HEK293 (cell line): ENCODE results near the gene CCDC190.

Experiments used
- HOXD13 ChIP-seq: sonication (generic); formaldehyde crosslinking; IDR thresholded peaks from 2 replicates; pipeline ENCODE4 v1.8.0; 2022; ENCODE audit warnings: missing genetic modification reagents, borderline replicate concordance
- MEIS1 ChIP-seq: sonication (generic); formaldehyde crosslinking; IDR thresholded peaks from 2 replicates; pipeline ENCODE4 v1.8.1; 2022; ENCODE audit warnings: missing genetic modification reagents, mild to moderate bottlenecking, borderline replicate concordance
- MYNN ChIP-seq: fragments of 450-650 bp; formaldehyde crosslinking; IDR thresholded peaks from 2 replicates; pipeline ENCODE4 v1.5.1; 2016; ENCODE audit warnings: missing biosample characterization, missing genetic modification characterization, borderline replicate concordance
- ZNF10 ChIP-seq: fragments of 450-650 bp; formaldehyde crosslinking; IDR thresholded peaks from 2 replicates; pipeline ENCODE4 v1.5.1; 2017; ENCODE audit warnings: missing biosample characterization, missing genetic modification characterization
- ZNF138 ChIP-seq: fragments of 450-650 bp; formaldehyde crosslinking; IDR thresholded peaks from 2 replicates; pipeline ENCODE4 v1.5.1; 2016; ENCODE audit warnings: missing biosample characterization, missing genetic modification characterization, borderline replicate concordance
- ZNF24 ChIP-seq: fragments of 450-650 bp; formaldehyde crosslinking; IDR thresholded peaks from 2 replicates; pipeline ENCODE4 v1.5.1; 2016; ENCODE audit warnings: missing biosample characterization, missing genetic modification characterization
- ZNF549 ChIP-seq: fragments of 450-650 bp; IDR thresholded peaks from 2 replicates; pipeline ENCODE4 v1.5.1; 2018; ENCODE audit warnings: missing biosample characterization, missing genetic modification characterization, mild to moderate bottlenecking, inconsistent platforms, moderate library complexity
- ZNF621 ChIP-seq: fragments of 450-650 bp; formaldehyde crosslinking; IDR thresholded peaks from 2 replicates; pipeline ENCODE4 v1.5.1; 2017; ENCODE audit warnings: missing biosample characterization, missing genetic modification characterization
- ZNF629 ChIP-seq: fragments of 450-650 bp; formaldehyde crosslinking; IDR thresholded peaks from 2 replicates; pipeline ENCODE4 v1.5.1; 2017; ENCODE audit warnings: missing biosample characterization, missing genetic modification characterization
- ZNF768 ChIP-seq: fragments of 450-650 bp; formaldehyde crosslinking; IDR thresholded peaks from 2 replicates; pipeline ENCODE4 v1.5.1; 2018; ENCODE audit warnings: missing biosample characterization, mild to moderate bottlenecking, missing genetic modification characterization
- TF ChIP-seq, protein P1 (sequence below): fragments of 450-650 bp; formaldehyde crosslinking; IDR thresholded peaks from 2 replicates; pipeline ENCODE4 v1.5.1; 2016; ENCODE audit warnings: missing biosample characterization, missing genetic modification characterization
- TF ChIP-seq, protein P2 (sequence below): fragments of 450-650 bp; formaldehyde crosslinking; IDR thresholded peaks from 2 replicates; pipeline ENCODE4 v1.5.1; 2017; ENCODE audit warnings: missing biosample characterization, mild to moderate bottlenecking, missing genetic modification characterization, moderate library complexity
- TF ChIP-seq, protein P3 (sequence below): fragments of 450-650 bp; formaldehyde crosslinking; IDR thresholded peaks from 2 replicates; pipeline ENCODE4 v1.5.1; 2016; ENCODE audit warnings: missing biosample characterization, missing genetic modification characterization
- TF ChIP-seq, protein P4 (sequence below): fragments of 450-650 bp; formaldehyde crosslinking; IDR thresholded peaks from 2 replicates; pipeline ENCODE4 v1.5.1; 2016; ENCODE audit warnings: missing biosample characterization, missing genetic modification characterization

DNA sequence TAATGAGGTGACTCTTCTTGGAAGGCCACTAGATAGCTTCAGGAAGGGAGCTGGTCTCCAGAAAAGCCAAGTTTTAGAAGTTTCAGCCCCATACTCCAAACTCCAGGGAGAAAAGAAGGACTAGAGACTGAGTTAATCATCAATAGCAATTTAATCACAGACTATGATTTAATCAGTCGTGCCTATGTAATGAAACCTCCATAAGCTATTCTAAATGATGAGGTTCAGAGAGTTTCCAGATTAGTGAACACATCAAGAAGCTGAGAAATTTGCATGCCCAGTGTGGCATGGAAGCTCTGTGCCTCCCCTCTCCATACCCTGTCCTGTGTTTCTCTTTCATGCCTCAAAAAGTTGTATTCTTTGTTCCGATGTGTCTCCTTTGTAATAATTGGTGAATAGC, 49.2 kb upstream of the CCDC190 start:
- TF ChIP-seq, protein P1, sequence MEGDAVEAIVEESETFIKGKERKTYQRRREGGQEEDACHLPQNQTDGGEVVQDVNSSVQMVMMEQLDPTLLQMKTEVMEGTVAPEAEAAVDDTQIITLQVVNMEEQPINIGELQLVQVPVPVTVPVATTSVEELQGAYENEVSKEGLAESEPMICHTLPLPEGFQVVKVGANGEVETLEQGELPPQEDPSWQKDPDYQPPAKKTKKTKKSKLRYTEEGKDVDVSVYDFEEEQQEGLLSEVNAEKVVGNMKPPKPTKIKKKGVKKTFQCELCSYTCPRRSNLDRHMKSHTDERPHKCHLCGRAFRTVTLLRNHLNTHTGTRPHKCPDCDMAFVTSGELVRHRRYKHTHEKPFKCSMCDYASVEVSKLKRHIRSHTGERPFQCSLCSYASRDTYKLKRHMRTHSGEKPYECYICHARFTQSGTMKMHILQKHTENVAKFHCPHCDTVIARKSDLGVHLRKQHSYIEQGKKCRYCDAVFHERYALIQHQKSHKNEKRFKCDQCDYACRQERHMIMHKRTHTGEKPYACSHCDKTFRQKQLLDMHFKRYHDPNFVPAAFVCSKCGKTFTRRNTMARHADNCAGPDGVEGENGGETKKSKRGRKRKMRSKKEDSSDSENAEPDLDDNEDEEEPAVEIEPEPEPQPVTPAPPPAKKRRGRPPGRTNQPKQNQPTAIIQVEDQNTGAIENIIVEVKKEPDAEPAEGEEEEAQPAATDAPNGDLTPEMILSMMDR (tag by site-specific recombination) = no peak
- TF ChIP-seq ZNF768 (tag by site-specific recombination) (no peak), ZNF621 (tag by site-specific recombination) (no peak), MEIS1 (CRISPR knock-in tag) (no peak), ZNF549 (tag by site-specific recombination) (no peak), MYNN (tag by site-specific recombination) (no peak), HOXD13 (CRISPR knock-in tag) (no peak), ZNF10 (no peak), ZNF629 (tag by site-specific recombination) (no peak), ZNF138 (tag by site-specific recombination) (no peak), ZNF24 (tag by site-specific recombination) (no peak)
- TF ChIP-seq, protein P2, sequence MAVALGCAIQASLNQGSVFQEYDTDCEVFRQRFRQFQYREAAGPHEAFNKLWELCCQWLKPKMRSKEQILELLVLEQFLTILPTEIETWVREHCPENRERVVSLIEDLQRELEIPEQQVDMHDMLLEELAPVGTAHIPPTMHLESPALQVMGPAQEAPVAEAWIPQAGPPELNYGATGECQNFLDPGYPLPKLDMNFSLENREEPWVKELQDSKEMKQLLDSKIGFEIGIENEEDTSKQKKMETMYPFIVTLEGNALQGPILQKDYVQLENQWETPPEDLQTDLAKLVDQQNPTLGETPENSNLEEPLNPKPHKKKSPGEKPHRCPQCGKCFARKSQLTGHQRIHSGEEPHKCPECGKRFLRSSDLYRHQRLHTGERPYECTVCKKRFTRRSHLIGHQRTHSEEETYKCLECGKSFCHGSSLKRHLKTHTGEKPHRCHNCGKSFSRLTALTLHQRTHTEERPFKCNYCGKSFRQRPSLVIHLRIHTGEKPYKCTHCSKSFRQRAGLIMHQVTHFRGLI (tag by site-specific recombination) = no peak
- TF ChIP-seq, protein P3, sequence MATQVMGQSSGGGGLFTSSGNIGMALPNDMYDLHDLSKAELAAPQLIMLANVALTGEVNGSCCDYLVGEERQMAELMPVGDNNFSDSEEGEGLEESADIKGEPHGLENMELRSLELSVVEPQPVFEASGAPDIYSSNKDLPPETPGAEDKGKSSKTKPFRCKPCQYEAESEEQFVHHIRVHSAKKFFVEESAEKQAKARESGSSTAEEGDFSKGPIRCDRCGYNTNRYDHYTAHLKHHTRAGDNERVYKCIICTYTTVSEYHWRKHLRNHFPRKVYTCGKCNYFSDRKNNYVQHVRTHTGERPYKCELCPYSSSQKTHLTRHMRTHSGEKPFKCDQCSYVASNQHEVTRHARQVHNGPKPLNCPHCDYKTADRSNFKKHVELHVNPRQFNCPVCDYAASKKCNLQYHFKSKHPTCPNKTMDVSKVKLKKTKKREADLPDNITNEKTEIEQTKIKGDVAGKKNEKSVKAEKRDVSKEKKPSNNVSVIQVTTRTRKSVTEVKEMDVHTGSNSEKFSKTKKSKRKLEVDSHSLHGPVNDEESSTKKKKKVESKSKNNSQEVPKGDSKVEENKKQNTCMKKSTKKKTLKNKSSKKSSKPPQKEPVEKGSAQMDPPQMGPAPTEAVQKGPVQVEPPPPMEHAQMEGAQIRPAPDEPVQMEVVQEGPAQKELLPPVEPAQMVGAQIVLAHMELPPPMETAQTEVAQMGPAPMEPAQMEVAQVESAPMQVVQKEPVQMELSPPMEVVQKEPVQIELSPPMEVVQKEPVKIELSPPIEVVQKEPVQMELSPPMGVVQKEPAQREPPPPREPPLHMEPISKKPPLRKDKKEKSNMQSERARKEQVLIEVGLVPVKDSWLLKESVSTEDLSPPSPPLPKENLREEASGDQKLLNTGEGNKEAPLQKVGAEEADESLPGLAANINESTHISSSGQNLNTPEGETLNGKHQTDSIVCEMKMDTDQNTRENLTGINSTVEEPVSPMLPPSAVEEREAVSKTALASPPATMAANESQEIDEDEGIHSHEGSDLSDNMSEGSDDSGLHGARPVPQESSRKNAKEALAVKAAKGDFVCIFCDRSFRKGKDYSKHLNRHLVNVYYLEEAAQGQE (tag by site-specific recombination) = no peak
- TF ChIP-seq, protein P4, sequence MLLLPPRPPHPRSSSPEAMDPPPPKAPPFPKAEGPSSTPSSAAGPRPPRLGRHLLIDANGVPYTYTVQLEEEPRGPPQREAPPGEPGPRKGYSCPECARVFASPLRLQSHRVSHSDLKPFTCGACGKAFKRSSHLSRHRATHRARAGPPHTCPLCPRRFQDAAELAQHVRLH = no peak
